Immature natural killer cell (primary cell): ENCODE results near the gene LAMC3. TPM values are rescaled to one million over a fixed set of nuclear protein-coding genes. Genes with fewer than 3 reads are reported as not detected.

Experiments used
- polyA plus RNA-seq, 3 donors: library from polyadenylated mRNA; unstranded; fragments of 300-500 nt; fragmentation: Illumina TruSeq; gene quantifications; one replicate each; pipeline ENCODE4 v1.2.3, GENCODE V29; 2021

LAMC3 gene
- polyA plus RNA-seq, 3 donors from 2014 or later = not detected

Other genes starting within 250 kb of the LAMC3 start
- 10 to 100 TPM in 1 of 3 donors, 1 to 10 TPM in 1, under 1 TPM in 1; 0.25 to 19.2 (median 5.0) TPM for gene ABL1, start 173.9 kb upstream of the LAMC3 start, polyA plus RNA-seq
- gene QRFP, start 112.4 kb upstream of the LAMC3 start, polyA plus RNA-seq = not detected
- gene FIBCD1, start 69.9 kb upstream of the LAMC3 start, polyA plus RNA-seq = not detected
- gene AIF1L, start 87.4 kb downstream of the LAMC3 start, polyA plus RNA-seq = not detected
- gene NUP214, start 116.4 kb downstream of the LAMC3 start, polyA plus RNA-seq = 10 to 100 TPM in 1 of 3 donors, 1 to 10 TPM in 2; 4.9 to 20.1 (median 9.9) TPM